Measurements from ENCODE around the gene KIAA1328. TPM values are rescaled to one million over a fixed set of nuclear protein-coding genes. Genes with fewer than 3 reads are reported as not detected.
A peak's percentile ranks its signal among the peaks of the same experiment; 100 is the strongest.

KIAA1328 gene
- 7.4 and 7.9 TPM in 2 replicates for total RNA-seq

DNA sequence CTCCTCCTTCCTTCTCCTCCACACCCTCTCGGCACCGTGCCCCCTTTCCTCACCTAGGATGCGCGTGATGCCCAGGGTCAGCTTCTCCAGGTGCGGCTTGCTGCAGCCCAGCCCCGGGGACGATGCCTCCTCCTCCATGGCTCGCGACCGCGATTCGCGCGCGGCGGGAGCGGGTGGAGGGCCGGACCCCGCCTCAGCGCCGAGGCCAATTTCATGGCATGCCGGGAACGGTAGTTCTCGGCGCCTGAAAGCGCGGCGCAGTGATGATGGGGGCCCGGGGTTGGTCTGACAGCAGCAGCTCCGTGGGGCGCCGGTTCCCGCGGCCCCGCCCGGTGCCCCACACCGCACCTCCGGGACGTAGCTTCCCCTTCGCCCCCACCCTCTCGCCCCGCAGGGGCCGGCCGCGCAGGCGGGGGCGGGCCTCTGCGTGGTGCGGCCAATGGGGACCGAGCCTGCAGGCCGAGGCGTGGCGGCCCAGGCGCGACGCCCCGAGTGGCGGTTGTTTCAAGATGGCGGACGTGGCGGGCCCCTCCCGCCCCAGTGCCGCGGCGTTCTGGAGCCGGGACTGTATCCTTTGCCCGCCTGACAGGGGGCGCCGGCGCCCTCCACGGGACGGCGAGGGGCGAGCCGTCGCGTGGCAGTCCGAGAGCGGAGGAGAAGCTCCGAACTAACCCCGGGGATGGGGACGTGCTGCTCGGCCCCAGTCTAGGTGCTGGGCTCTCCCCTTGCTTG lies at the start of gene KIAA1328, which contains the start of gene TPGS2:
Gene KIAA1328 (plus strand): TSS at position 498 of the 732 bp plus-strand sequence. CDS start 12 bp downstream, at position 510.
Gene TPGS2 (minus strand): TSS at position 373 of the 732 bp plus-strand sequence. CDS start 235 bp downstream, at position 138.
- DNase-seq (ENCODE audit: low spot score): peak; percentile 86
- H3K27me3 Mint-ChIP-seq (ENCODE audit: low read depth): no peaks in the 10 kb centered on the region
- peaks cover 23% of the 10 kb centered on the region for H3K36me3 Mint-ChIP-seq (ENCODE audit: low read depth)
- H3K27ac Mint-ChIP-seq: peak within 1 kb of the TSS; percentile 95
- peaks cover 48% of the 10 kb centered on the region for H3K4me1 Mint-ChIP-seq (ENCODE audit: low read depth)
- no peaks in the 10 kb centered on the region for H3K9me3 Mint-ChIP-seq
- peak within 1 kb of the TSS; percentile 88 for H3K4me3 Mint-ChIP-seq (ENCODE audit: low read depth)
- intact Hi-C loops (cut with micrococcal nuclease): loop anchor here (2.0 to 5.0 kb wide), 4 partner anchors 22 to 856 kb away; partner anchors contain the start of genes ELP2, RMP24 and SLC39A6

DNA sequence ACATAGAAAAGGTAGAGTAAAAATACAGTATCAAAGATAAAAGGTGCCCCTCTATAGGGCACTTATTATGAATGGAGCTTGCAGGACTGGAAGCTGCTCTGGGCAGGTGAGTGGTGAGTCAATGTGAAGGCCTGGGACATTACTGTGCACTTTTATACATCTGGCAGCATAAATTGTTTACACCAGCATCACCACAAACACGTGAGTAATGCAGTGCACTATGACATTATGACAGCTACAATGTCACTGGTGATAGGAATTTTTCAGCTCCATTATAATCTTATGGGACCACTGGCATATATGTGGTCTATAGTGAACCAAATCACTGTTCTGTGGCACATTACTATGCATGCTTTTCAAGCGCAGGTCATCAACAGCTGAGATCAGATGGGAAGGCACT lies 48.2 kb upstream of the KIAA1328 start:
- peaks cover 18% of the 10 kb centered on the region for H3K36me3 Mint-ChIP-seq (ENCODE audit: low read depth)
- H3K4me1 Mint-ChIP-seq (ENCODE audit: low read depth): no peaks in the 10 kb centered on the region
- no peaks in the 10 kb centered on the region for H3K9me3 Mint-ChIP-seq
- intact Hi-C loops (cut with micrococcal nuclease): no loop called here
- H3K27ac Mint-ChIP-seq: no peak overlapping the region
- no peak for DNase-seq (ENCODE audit: low spot score)
- H3K27me3 Mint-ChIP-seq (ENCODE audit: low read depth): no peaks in the 10 kb centered on the region
- H3K4me3 Mint-ChIP-seq (ENCODE audit: low read depth): no peak overlapping the region

DNA sequence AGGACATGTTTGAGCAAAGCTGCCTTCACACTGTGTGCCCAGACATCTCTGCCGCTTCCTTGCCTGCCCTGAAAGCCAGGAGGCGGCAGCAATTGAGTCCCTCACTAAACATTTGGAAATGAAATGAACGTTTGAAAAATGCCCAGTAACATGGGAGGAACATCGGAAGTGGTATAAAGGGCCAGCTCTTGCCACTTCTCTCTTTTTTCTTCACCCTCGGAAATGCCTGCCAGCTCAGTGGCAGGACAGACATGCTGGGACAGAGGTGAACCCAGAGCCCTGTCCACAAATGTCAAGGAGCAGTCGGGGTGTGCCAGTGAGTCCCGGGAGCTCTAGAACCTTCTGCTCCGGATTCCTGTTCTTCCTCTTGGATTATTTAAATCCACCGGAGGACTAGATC lies 46.2 kb upstream of the KIAA1328 start:
- no peak overlapping the region for H3K4me3 Mint-ChIP-seq (ENCODE audit: low read depth)
- H3K9me3 Mint-ChIP-seq: no peaks in the 10 kb centered on the region
- H3K36me3 Mint-ChIP-seq (ENCODE audit: low read depth): peaks cover 27% of the 10 kb centered on the region
- DNase-seq (ENCODE audit: low spot score): no peak
- intact Hi-C loops (cut with micrococcal nuclease): no loop called here
- no peaks in the 10 kb centered on the region for H3K27me3 Mint-ChIP-seq (ENCODE audit: low read depth)
- H3K4me1 Mint-ChIP-seq (ENCODE audit: low read depth): peaks cover 4% of the 10 kb centered on the region
- H3K27ac Mint-ChIP-seq: no peak overlapping the region

DNA sequence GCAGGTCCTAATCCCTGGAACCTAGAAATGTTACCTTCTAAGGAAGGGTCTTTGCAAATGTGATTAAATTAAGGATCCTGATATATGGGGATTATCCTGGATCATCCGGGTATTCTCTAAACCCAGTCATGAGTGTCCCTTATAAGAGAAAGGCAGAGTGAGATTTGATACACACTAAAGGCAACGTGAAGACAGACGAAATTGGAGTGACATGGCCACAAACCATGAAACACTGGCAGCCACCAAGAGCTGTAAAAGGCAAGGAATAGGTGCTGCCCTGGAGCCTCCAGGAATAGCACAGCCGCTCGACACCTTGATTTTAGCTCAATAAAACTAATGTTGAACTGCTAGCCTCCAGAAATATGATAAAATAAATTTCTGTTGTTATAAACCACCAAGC lies 45.1 kb upstream of the KIAA1328 start:
- no peak for DNase-seq (ENCODE audit: low spot score)
- no peak overlapping the region for H3K4me3 Mint-ChIP-seq (ENCODE audit: low read depth)
- intact Hi-C loops (cut with micrococcal nuclease): no loop called here
- H3K36me3 Mint-ChIP-seq (ENCODE audit: low read depth): peaks cover 24% of the 10 kb centered on the region
- no peaks in the 10 kb centered on the region for H3K9me3 Mint-ChIP-seq
- H3K27ac Mint-ChIP-seq: no peak overlapping the region
- no peaks in the 10 kb centered on the region for H3K27me3 Mint-ChIP-seq (ENCODE audit: low read depth)
- H3K4me1 Mint-ChIP-seq (ENCODE audit: low read depth): peaks cover 4% of the 10 kb centered on the region

DNA sequence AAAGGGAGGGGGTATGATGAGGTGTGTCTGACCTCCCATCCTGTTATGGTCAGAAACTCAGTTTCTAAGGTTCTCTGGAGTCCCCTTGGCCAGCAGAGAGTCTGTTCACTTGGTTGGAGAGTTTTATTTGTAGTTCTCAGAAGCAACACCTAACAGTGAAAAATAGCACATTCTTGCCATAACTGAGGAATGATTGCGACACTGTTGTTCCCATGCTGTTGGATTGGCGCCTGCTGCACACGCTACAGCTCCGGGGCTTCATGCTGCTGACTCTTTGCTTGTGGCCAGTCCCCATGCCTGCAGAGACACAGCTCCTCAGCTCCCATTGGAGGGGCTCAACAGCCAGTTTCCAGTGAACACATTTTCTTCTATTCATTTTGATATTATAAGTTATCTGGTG lies 42.2 kb upstream of the KIAA1328 start:
- no peak overlapping the region for H3K4me3 Mint-ChIP-seq (ENCODE audit: low read depth)
- H3K27ac Mint-ChIP-seq: no peak overlapping the region
- peaks cover 44% of the 10 kb centered on the region for H3K36me3 Mint-ChIP-seq (ENCODE audit: low read depth)
- DNase-seq (ENCODE audit: low spot score): no peak
- peaks cover 14% of the 10 kb centered on the region for H3K9me3 Mint-ChIP-seq
- peaks cover 4% of the 10 kb centered on the region for H3K4me1 Mint-ChIP-seq (ENCODE audit: low read depth)
- H3K27me3 Mint-ChIP-seq (ENCODE audit: low read depth): no peaks in the 10 kb centered on the region
- intact Hi-C loops (cut with micrococcal nuclease): no loop called here

DNA sequence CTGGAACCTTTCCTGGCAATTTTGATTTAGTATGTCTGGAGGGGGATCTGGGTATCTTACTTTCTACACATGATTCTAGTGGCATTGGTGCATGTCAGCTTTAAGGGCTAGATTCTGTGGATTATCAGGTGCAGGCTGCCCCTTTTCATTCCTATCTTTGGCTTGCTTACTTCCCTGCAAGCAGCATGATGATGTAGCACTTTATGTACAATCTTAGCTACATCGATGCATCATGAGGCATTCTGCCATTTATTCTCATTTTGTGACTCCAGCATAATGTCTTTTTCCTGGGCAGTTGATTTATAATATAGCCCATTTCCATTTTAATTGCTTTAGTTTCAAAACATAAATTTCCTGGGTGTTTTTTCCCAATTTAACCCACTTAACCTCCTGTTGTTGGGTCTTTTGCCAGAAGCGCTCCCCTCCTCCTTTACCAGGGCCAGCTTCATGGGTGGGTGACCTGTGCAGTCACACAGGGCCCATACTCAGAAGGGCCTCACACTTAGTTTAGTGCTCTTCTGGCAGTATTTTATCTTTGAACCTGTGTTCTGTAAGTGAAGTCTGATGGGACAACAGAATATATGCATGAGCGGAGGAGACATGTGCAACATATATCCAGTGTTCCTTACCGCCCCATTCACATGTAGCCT lies 36.2 kb upstream of the KIAA1328 start:
- no peak for DNase-seq (ENCODE audit: low spot score)
- H3K4me1 Mint-ChIP-seq (ENCODE audit: low read depth): no peaks in the 10 kb centered on the region
- H3K27ac Mint-ChIP-seq: no peak overlapping the region
- H3K36me3 Mint-ChIP-seq (ENCODE audit: low read depth): peaks cover 77% of the 10 kb centered on the region
- H3K27me3 Mint-ChIP-seq (ENCODE audit: low read depth): no peaks in the 10 kb centered on the region
- intact Hi-C loops (cut with micrococcal nuclease): no loop called here
- H3K4me3 Mint-ChIP-seq (ENCODE audit: low read depth): no peak overlapping the region
- H3K9me3 Mint-ChIP-seq: peaks cover 14% of the 10 kb centered on the region

DNA sequence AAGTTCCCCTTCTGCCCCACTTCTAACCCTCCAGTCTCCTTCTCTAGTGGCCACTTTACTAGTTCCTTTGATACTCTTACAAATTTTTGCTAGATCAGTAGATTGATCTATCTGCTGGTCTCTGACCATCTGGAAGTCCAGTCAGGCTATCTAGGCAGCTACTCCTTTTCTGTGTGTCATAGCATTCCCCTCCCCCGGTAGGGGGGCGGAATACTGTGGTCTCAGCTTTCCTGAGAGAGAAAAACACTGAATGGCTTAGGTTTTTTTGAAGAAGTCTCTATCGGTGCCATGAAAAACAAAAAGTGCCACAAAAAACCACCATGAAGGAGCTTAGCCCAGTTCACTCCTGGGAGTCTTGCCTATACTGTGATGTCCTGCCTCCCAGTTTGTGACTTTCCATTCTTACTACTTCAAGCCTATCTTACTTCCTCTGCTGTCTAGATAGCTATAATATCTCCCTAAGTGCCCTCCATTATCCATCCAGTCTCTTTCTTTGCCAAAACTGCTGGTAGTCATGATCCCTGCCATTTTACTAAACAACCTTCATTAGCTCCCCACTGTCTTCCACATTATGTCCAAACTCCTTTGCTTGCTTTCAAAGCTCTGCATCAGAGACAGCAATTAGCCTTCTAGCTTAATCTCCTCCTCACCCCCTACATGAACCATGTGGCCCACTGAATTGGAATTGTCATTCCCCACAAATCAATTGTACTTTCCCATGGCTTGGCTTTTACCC lies 30.0 kb upstream of the KIAA1328 start:
- H3K27me3 Mint-ChIP-seq (ENCODE audit: low read depth): no peaks in the 10 kb centered on the region
- no peaks in the 10 kb centered on the region for H3K9me3 Mint-ChIP-seq
- intact Hi-C loops (cut with micrococcal nuclease): no loop called here
- H3K36me3 Mint-ChIP-seq (ENCODE audit: low read depth): peaks cover 80% of the 10 kb centered on the region
- no peak overlapping the region for H3K27ac Mint-ChIP-seq
- DNase-seq (ENCODE audit: low spot score): no peak
- H3K4me3 Mint-ChIP-seq (ENCODE audit: low read depth): no peak overlapping the region
- no peaks in the 10 kb centered on the region for H3K4me1 Mint-ChIP-seq (ENCODE audit: low read depth)

DNA sequence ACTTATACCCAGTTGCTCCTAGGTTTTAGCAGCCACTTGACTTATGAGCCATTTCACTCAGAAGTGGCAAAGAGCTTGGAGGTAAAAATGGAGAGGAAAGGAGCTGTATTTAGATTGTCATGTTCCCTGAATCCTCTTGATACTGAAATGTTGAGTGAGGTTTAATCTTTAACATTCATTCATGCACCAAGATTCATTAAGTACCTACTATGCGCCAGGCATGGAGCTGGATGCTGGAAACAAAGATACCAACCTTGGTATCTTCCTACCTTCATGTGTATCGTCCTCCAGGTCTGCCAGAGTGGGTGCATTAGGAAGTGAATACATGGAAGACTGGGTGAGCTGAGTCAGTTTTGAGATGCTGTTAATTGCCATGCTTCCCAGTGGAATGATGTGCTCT lies 23.8 kb upstream of the KIAA1328 start:
- Mint-ChIP-seq H3K4me1 (ENCODE audit: low read depth) (peaks cover 1% of the 10 kb centered on the region), H3K4me3 (ENCODE audit: low read depth) (no peak overlapping the region), H3K27me3 (ENCODE audit: low read depth) (no peaks in the 10 kb centered on the region), H3K36me3 (ENCODE audit: low read depth) (peaks cover 65% of the 10 kb centered on the region), H3K9me3 (no peaks in the 10 kb centered on the region), H3K27ac (no peak overlapping the region)
- intact Hi-C loops (cut with micrococcal nuclease): loop anchor here (5.0 kb wide), 2 partner anchors 33 to 518 kb away; no protein-coding TSS in a partner anchor
- DNase-seq (ENCODE audit: low spot score): no peak

DNA sequence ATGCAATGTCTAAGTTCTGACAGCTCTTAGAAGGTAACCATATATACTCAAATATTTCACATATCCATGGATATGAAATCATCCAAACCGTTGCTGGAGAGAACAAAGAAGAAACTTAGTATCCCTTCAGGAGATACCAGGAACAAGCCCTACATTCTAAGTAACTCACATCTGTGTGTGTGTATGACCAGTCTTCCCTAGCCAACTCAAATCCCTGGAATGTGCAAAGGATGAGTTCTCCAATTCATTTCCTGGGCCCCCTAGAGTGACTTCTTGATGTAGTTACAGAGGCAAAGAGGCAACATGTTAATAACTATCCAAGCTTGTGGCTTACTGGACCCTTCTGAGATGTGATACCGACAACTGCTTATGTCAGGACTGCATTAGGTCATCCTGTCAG lies 20.2 kb upstream of the KIAA1328 start:
- Mint-ChIP-seq H3K4me3 (ENCODE audit: low read depth) (no peak overlapping the region), H3K9me3 (no peaks in the 10 kb centered on the region), H3K4me1 (ENCODE audit: low read depth) (peaks cover 4% of the 10 kb centered on the region), H3K36me3 (ENCODE audit: low read depth) (peaks cover 58% of the 10 kb centered on the region), H3K27ac (no peak overlapping the region), H3K27me3 (ENCODE audit: low read depth) (no peaks in the 10 kb centered on the region)
- intact Hi-C loops (cut with micrococcal nuclease): loop anchor here (1.0 to 5.0 kb wide), 3 partner anchors 36 to 521 kb away; no protein-coding TSS in a partner anchor
- DNase-seq (ENCODE audit: low spot score): no peak

DNA sequence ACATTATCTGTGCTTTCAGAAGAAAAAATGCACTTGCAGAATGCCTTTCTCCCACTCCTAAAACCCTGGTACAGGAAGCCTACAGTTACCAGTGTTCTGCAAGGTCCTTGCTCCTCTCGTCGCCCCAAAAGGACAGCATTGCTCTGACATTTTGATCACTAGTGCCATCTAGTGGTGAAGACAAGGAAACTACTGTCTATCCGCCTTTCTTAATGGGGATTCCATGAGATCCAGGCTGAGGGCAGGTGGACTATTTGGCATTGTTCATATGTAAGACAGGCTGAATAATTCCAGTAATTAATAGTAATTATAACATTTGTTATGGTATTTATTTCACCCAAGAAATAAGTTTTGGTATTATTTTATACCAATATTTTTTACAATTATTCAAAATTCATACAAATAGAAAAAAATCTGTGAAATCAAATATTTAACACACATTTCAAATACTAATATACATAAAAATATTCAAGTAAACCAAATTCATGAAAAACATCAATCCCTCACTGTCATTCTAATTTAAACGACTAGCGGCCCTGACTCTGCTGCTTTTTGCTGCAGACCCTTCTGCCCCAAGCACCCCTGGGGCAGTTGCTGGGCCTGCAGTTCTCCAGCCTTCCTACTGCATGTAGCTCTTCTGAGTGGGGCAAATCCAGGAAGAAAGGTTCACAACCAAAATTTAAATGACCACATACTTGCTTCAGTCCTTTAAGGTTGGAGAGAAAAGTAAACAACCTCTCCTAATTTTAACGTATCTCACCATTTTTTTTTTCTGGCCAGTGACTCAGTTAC lies 19.1 kb upstream of the KIAA1328 start:
- intact Hi-C loops (cut with micrococcal nuclease): loop anchor here (1.0 to 5.0 kb wide), 3 partner anchors 37 to 522 kb away; no protein-coding TSS in a partner anchor
- Mint-ChIP-seq H3K27me3 (ENCODE audit: low read depth) (no peaks in the 10 kb centered on the region), H3K36me3 (ENCODE audit: low read depth) (peaks cover 58% of the 10 kb centered on the region), H3K27ac (no peak overlapping the region), H3K9me3 (no peaks in the 10 kb centered on the region), H3K4me3 (ENCODE audit: low read depth) (no peak overlapping the region), H3K4me1 (ENCODE audit: low read depth) (peaks cover 4% of the 10 kb centered on the region)
- peak; percentile 10 for DNase-seq (ENCODE audit: low spot score)

DNA sequence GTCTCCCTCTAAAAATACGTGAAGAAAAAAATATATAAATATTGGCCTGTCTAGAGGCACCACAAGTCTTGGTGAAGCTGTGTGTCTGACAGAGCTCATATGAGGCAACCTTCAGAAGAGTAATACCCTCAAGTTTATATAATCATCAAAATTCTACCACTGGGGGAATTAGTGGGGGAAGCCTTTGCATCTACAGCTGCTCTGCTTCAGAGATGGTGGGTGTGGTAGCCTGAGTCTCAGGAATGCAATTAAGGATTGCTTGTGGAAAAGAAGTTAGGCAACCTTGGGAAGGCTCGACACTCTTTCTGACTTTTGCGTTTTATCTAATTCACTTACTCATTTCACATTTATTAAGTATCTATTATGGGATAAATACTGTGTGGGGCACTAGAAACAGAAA lies 17.5 kb upstream of the KIAA1328 start:
- peaks cover 4% of the 10 kb centered on the region for H3K4me1 Mint-ChIP-seq (ENCODE audit: low read depth)
- intact Hi-C loops (cut with micrococcal nuclease): no loop called here

DNA sequence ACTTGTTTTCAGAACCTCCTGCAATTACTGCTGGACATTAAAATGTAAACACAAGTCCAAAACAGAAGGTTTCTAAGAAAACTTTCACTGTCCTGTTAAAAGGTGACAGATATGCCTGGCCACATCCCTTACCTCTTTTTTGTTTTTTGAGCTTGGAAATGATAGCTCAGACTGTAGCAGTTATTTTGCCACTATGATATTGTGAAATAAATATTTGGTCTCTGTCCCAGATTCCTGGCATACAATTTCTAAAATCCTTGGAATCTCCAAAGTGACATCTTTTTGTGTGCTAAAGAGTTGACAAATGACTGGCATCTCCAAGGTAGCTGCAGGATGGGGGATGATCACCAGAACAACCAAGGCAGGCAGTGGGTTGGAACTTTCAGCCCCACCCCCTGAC lies 17.0 kb upstream of the KIAA1328 start:
- H3K36me3 Mint-ChIP-seq (ENCODE audit: low read depth): peaks cover 58% of the 10 kb centered on the region
- H3K27me3 Mint-ChIP-seq (ENCODE audit: low read depth): no peaks in the 10 kb centered on the region
- intact Hi-C loops (cut with micrococcal nuclease): no loop called here
- no peak overlapping the region for H3K27ac Mint-ChIP-seq
- no peak for DNase-seq (ENCODE audit: low spot score)
- no peaks in the 10 kb centered on the region for H3K9me3 Mint-ChIP-seq
- H3K4me3 Mint-ChIP-seq (ENCODE audit: low read depth): no peak overlapping the region
- H3K4me1 Mint-ChIP-seq (ENCODE audit: low read depth): peaks cover 4% of the 10 kb centered on the region

More for the DNA sequence above, 17.5 kb upstream of the KIAA1328 start:
- Mint-ChIP-seq H3K36me3 (ENCODE audit: low read depth) (peaks cover 56% of the 10 kb centered on the region), H3K27ac (no peak overlapping the region), H3K9me3 (no peaks in the 10 kb centered on the region), H3K27me3 (ENCODE audit: low read depth) (no peaks in the 10 kb centered on the region), H3K4me3 (ENCODE audit: low read depth) (no peak overlapping the region)
- no peak for DNase-seq (ENCODE audit: low spot score)
